ENCODE measurements around the gene TBC1D8.

DNA sequence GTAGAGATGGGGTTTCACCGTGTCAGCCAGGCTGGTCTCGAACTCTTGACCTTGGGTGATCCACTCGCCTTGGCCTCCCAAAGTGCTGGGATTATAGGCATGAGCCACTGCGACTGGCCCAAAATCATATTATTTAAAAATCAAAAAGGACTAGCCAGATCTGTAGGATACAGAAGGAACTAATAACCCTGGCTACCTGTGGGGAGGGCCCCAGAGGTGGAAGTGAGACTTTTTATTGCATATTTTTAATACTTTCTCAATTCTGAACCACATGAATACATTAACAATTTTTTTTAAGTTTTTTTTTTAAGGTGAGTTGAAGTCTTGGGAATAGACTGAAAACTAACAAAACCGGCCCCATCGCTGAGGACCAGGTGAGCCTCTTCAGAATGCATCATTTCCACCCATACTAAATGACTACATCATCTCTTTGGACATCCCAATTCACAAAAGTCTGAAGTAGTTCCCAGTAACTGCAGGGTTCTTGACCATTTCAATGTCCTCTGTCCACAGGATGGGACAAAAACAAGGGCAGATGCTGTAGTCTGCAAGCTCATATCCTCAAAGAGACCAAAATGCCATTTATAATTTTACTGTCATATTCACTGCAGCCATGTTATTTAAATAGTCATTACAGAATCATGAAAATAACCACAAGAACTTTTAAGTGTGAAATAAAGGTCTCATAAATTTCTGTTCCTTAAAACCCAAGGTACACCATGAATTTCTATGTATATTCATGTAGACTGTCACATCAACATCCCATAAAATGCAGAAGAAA is 127.7 kb downstream of the TBC1D8 start:
- TF ChIP-seq, protein P1, sequence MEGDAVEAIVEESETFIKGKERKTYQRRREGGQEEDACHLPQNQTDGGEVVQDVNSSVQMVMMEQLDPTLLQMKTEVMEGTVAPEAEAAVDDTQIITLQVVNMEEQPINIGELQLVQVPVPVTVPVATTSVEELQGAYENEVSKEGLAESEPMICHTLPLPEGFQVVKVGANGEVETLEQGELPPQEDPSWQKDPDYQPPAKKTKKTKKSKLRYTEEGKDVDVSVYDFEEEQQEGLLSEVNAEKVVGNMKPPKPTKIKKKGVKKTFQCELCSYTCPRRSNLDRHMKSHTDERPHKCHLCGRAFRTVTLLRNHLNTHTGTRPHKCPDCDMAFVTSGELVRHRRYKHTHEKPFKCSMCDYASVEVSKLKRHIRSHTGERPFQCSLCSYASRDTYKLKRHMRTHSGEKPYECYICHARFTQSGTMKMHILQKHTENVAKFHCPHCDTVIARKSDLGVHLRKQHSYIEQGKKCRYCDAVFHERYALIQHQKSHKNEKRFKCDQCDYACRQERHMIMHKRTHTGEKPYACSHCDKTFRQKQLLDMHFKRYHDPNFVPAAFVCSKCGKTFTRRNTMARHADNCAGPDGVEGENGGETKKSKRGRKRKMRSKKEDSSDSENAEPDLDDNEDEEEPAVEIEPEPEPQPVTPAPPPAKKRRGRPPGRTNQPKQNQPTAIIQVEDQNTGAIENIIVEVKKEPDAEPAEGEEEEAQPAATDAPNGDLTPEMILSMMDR (IDR thresholded peaks at IDR 0.05): no peak
- TF ChIP-seq EZH2 (IDR thresholded peaks at IDR 0.05; ENCODE audit: borderline replicate concordance, insufficient read depth, low read depth, low read length, poor library complexity, severe bottlenecking): no peak

All from B cell (primary cell).